Measurements from ENCODE around the gene RPL18. TPM values are rescaled to one million over a fixed set of nuclear protein-coding genes. Genes with fewer than 3 reads are reported as not detected.
A peak's percentile ranks its signal among the peaks of the same experiment; 100 is the strongest.

Gene RPL18
- total RNA-seq, 2 donors from 2014 or later: 2,402 to 3,112 TPM

GRCh38 chr19:48637948-48638830 is 19.2 kb upstream of the RPL18 start:
- Histone ChIP-seq H3K36me3 (replicated peaks in 1 of 2; ENCODE audit: insufficient read depth in 1 of 2, low read depth in 2 of 2) (no peaks in the 10 kb centered on the region), H3K27ac (peak overlapping the region; percentile 95 to 98 (median 96)), H3K4me1 (peaks cover 39% of the 10 kb centered on the region), H3K27me3 (no peaks in the 10 kb centered on the region), H3K9me3 (no peaks in the 10 kb centered on the region), H3K4me3 (no peak overlapping the region)
- ATAC-seq (peak; percentile 63), DNase-seq (peak; percentile 91 to 96 (median 92))
- WGBS, 2 donors: 6 to 8% methylated on average over 24 to 29 of the region's 29 CpGs
- TF ChIP-seq POLR2A (IDR thresholded peaks at IDR 0.05) (peak; percentile 57 to 89 (median 88)), CTCF (IDR thresholded peaks at IDR 0.05) (peak in 2 of 7 experiments; percentile 40 to 56)
- intact Hi-C loops (cut with DNase I): no loop called here

- Histone ChIP-seq H3K4me1 (peaks cover 46% of the 10 kb centered on the region), H3K9me3 (no peaks in the 10 kb centered on the region), H3K27ac (peak overlapping the region; percentile 95 to 98 (median 96)), H3K4me3 (no peak overlapping the region), H3K36me3 (replicated peaks in 1 of 2; ENCODE audit: insufficient read depth in 1 of 2, low read depth in 2 of 2) (no peaks in the 10 kb centered on the region), H3K27me3 (no peaks in the 10 kb centered on the region)
- WGBS, 2 donors: 0% methylated on average over 22 to 38 of the region's 38 CpGs
- peak; percentile 81 for ATAC-seq
- TF ChIP-seq POLR2A (IDR thresholded peaks at IDR 0.05): no peak
- TF ChIP-seq CTCF (IDR thresholded peaks at IDR 0.05): no peak
- intact Hi-C loops (cut with DNase I): no loop called here
- peak; percentile 99 to 100 (median 100) for DNase-seq
Measured at GRCh38 chr19:48637449-48637947, 18.5 kb upstream of the RPL18 start.

GRCh38 chr19:48636859-48637448 is 18.0 kb upstream of the RPL18 start, which contains the start of gene DBP:
Gene DBP, minus strand, starts transcription at chr19:48637379. Its CDS starts 385 bp downstream, at chr19:48636994.
- no peak for ATAC-seq
- H3K36me3 ChIP-seq (replicated peaks in 1 of 2; ENCODE audit: insufficient read depth in 1 of 2, low read depth in 2 of 2): no peaks in the 10 kb centered on the region
- peaks cover 46% of the 10 kb centered on the region for H3K4me1 ChIP-seq
- H3K9me3 ChIP-seq: no peaks in the 10 kb centered on the region
- TF ChIP-seq POLR2A (IDR thresholded peaks at IDR 0.05): peak; percentile 35 to 57 (median 48)
- TF ChIP-seq CTCF (IDR thresholded peaks at IDR 0.05): peak in 4 of 7 experiments; percentile 14 to 26 (median 23)
- no peaks in the 10 kb centered on the region for H3K27me3 ChIP-seq
- H3K27ac ChIP-seq: peak within 1 kb of the TSS; percentile 95 to 98 (median 96)
- 0% methylated on average over 6 to 40 of the region's 40 CpGs for WGBS, 2 donors
- H3K4me3 ChIP-seq: peak within 1 kb of the TSS; percentile 51 to 62
- DNase-seq: peak in 3 of 4 donors; percentile 64 to 65 (median 65)
- intact Hi-C loops (cut with DNase I): no loop called here

GRCh38 chr19:48635966-48636858 is 17.2 kb upstream of the RPL18 start:
- peak in 1 of 4 donors; percentile 63 for DNase-seq
- peak overlapping the region; percentile 95 to 98 (median 96) for H3K27ac ChIP-seq
- ATAC-seq: no peak
- H3K4me3 ChIP-seq: peak overlapping the region; percentile 51 to 62
- no peaks in the 10 kb centered on the region for H3K27me3 ChIP-seq
- no peaks in the 10 kb centered on the region for H3K9me3 ChIP-seq
- 1% methylated on average over 29 to 35 of the region's 35 CpGs for WGBS, 2 donors
- intact Hi-C loops (cut with DNase I): no loop called here
- no peaks in the 10 kb centered on the region for H3K36me3 ChIP-seq (replicated peaks in 1 of 2; ENCODE audit: insufficient read depth in 1 of 2, low read depth in 2 of 2)
- TF ChIP-seq CTCF (IDR thresholded peaks at IDR 0.05) (no peak), POLR2A (IDR thresholded peaks at IDR 0.05) (no peak)
- peaks cover 45% of the 10 kb centered on the region for H3K4me1 ChIP-seq

All from body of pancreas (tissue), 4 donors.